Medulla oblongata (tissue), 1 donor: ENCODE results near the gene MINDY4.

ENCODE experiments used
- DNase-seq: peaks from one replicate; pipeline ENCODE4 v3.0.0-alpha.2; 2015; ENCODE audit errors: extremely low spot score

Gene MINDY4

GRCh38 chr7:30877015-30877769 lies 106.0 kb downstream of the MINDY4 start:
- no peak for DNase-seq

- DNase-seq: no peak
Measured at GRCh38 chr7:30877993-30878392, 106.8 kb downstream of the MINDY4 start.

GRCh38 chr7:30879139-30880124 lies 108.2 kb downstream of the MINDY4 start:
- DNase-seq: no peak

- DNase-seq: no peak
Measured at GRCh38 chr7:30880125-30880720, 109.0 kb downstream of the MINDY4 start.

GRCh38 chr7:30880941-30881340 lies 109.7 kb downstream of the MINDY4 start:
- DNase-seq: no peak

- no peak for DNase-seq
Measured at GRCh38 chr7:30881448-30881847, 110.2 kb downstream of the MINDY4 start.

GRCh38 chr7:30884881-30885280 lies 113.7 kb downstream of the MINDY4 start:
- DNase-seq: no peak

- no peak for DNase-seq
Measured at GRCh38 chr7:30886608-30887011, 115.4 kb downstream of the MINDY4 start.

- DNase-seq: no peak
Measured at GRCh38 chr7:30887464-30887872, 116.3 kb downstream of the MINDY4 start.

- DNase-seq: no peak
Measured at GRCh38 chr7:30888747-30889146, 117.5 kb downstream of the MINDY4 start.

- no peak for DNase-seq
Measured at GRCh38 chr7:30890226-30890625, 119.0 kb downstream of the MINDY4 start.

- peak; percentile 65 for DNase-seq
Measured at GRCh38 chr7:30893357-30893756, 122.1 kb downstream of the MINDY4 start.

GRCh38 chr7:30894009-30894408 lies 122.8 kb downstream of the MINDY4 start:
- DNase-seq: no peak

- no peak for DNase-seq
Measured at GRCh38 chr7:30894866-30895605, 123.8 kb downstream of the MINDY4 start.

- DNase-seq: no peak
Measured at GRCh38 chr7:30896036-30896435, 124.8 kb downstream of the MINDY4 start.

GRCh38 chr7:30896783-30897637 lies 125.8 kb downstream of the MINDY4 start:
- no peak for DNase-seq

GRCh38 chr7:30897770-30898169 lies 126.6 kb downstream of the MINDY4 start:
- no peak for DNase-seq

- no peak for DNase-seq
Measured at GRCh38 chr7:30898411-30898810, 127.2 kb downstream of the MINDY4 start.

GRCh38 chr7:30899066-30899465 lies 127.8 kb downstream of the MINDY4 start:
- DNase-seq: no peak

GRCh38 chr7:30899630-30900029 lies 128.4 kb downstream of the MINDY4 start:
- DNase-seq: no peak

- DNase-seq: no peak
Measured at GRCh38 chr7:30900053-30900452, 128.8 kb downstream of the MINDY4 start.
